Lung (tissue), 12 donors: ENCODE data around the gene CD1C. TPM values are rescaled to one million over a fixed set of nuclear protein-coding genes. Genes with fewer than 3 reads are reported as not detected.

ENCODE experiments used
- ATAC-seq: fragments of 200-7000 bp; cut with Tn5 transposase; one replicate; pipeline ENCODE4 v1.9.1; 2020; ENCODE audit warnings: moderate number of reproducible peaks; ENCODE audit not compliant: insufficient read depth, low FRiP score
- DNase-seq, 3 donors: peaks; one replicate each; pipeline ENCODE4 v3.0.0-alpha.2; 2013 to 2017
- H3K27ac ChIP-seq, 2 donors: one replicate each; pipeline ENCODE4 v1.5.1; 2013; ENCODE audit warnings: mild to moderate bottlenecking in 2 of 2, moderate library complexity in 2 of 2, control low read depth in 1 of 2, inconsistent platforms in 1 of 2, low read depth in 1 of 2, low read length in 1 of 2
- H3K27me3 ChIP-seq, 3 donors: one replicate each; pipeline ENCODE4 v1.5.1; 2013; ENCODE audit warnings: low read length in 2 of 3; ENCODE audit not compliant: control insufficient read depth in 3 of 3, insufficient read depth in 3 of 3
- H3K36me3 ChIP-seq, 4 donors: one replicate each; pipeline ENCODE4 v1.5.1; 2013; ENCODE audit warnings: low read length in 4 of 4, mild to moderate bottlenecking in 1 of 4, moderate library complexity in 1 of 4; ENCODE audit not compliant: control insufficient read depth in 4 of 4, insufficient read depth in 4 of 4
- H3K4me1 ChIP-seq, 5 donors: one replicate each; pipeline ENCODE4 v1.5.1; 2013; ENCODE audit warnings: low read length in 5 of 5, mild to moderate bottlenecking in 2 of 5, moderate library complexity in 1 of 5; ENCODE audit not compliant: control insufficient read depth in 5 of 5, insufficient read depth in 5 of 5
- H3K4me3 ChIP-seq: one replicate; pipeline ENCODE4 v1.5.1; 2013; ENCODE audit warnings: mild to moderate bottlenecking, control low read depth, moderate library complexity
- H3K9ac ChIP-seq, 2 donors: one replicate each; pipeline ENCODE4 v1.5.1; 2013; ENCODE audit warnings: low read length in 2 of 2, control low read depth in 1 of 2; ENCODE audit not compliant: insufficient read depth in 1 of 2
- H3K9me3 ChIP-seq, 4 donors: one replicate each; pipeline ENCODE4 v1.5.1; 2013; ENCODE audit warnings: low read length in 3 of 4, mild to moderate bottlenecking in 1 of 4, moderate library complexity in 1 of 4; ENCODE audit not compliant: control insufficient read depth in 4 of 4, insufficient read depth in 3 of 4
- WGBS, 2 donors: extraction: QIAGEN DNeasy Blood & Tissue Kit; methylation state at CpG; one replicate each; pipeline ENCODE4 v1.1.7; 2013; 5-methylcytosine and 5-hydroxymethylcytosine counted together
- polyA plus RNA-seq, 2 donors: library from polyadenylated mRNA; stranded (reverse); fragments of 200-250 nt; gene quantifications; one replicate each; pipeline ENCODE4 v1.2.1, GENCODE V29; 2013
- total RNA-seq, 2 donors: library from RNA; depleted of rRNA in 1 of 2; stranded (reverse); fragments of >200 nt in 1 of 2; gene quantifications; one replicate each; pipeline ENCODE4 v1.2.1, GENCODE V29; 2014 to 2021
- TF ChIP-seq, protein P1 (sequence below): IDR thresholded peaks from 2 replicates; pipeline ENCODE4 v1.5.1; 2012; ENCODE audit warnings: mild to moderate bottlenecking; ENCODE audit errors: control extremely low read depth, extremely low read depth
- donor health status: control.
- donor health status: control.
- donor health status: Bipolar disorder and iron deficiency.
- donor health status: healthy.
- donor health status: DM: yes; HTN: yes; CAD: no.

Gene CD1C
- total and polyA plus RNA-seq, 4 donors: 0.92 to 2.3 (median 1.8) TPM

GRCh38 chr1:158290321-158290844 is 660 bp downstream of the CD1C start:
- no peak for DNase-seq
- 38 to 59% methylated on average over 5 of the region's 5 CpGs for WGBS, 2 donors

GRCh38 chr1:158295791-158296190 is 6.1 kb downstream of the CD1C start:
- H3K9ac ChIP-seq: no peak overlapping the region
- TF ChIP-seq, protein P1, sequence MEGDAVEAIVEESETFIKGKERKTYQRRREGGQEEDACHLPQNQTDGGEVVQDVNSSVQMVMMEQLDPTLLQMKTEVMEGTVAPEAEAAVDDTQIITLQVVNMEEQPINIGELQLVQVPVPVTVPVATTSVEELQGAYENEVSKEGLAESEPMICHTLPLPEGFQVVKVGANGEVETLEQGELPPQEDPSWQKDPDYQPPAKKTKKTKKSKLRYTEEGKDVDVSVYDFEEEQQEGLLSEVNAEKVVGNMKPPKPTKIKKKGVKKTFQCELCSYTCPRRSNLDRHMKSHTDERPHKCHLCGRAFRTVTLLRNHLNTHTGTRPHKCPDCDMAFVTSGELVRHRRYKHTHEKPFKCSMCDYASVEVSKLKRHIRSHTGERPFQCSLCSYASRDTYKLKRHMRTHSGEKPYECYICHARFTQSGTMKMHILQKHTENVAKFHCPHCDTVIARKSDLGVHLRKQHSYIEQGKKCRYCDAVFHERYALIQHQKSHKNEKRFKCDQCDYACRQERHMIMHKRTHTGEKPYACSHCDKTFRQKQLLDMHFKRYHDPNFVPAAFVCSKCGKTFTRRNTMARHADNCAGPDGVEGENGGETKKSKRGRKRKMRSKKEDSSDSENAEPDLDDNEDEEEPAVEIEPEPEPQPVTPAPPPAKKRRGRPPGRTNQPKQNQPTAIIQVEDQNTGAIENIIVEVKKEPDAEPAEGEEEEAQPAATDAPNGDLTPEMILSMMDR: no peak
- no peak overlapping the region for H3K27ac ChIP-seq
- 92 to 96% methylated on average over 2 of the region's 2 CpGs for WGBS, 2 donors
- H3K36me3 ChIP-seq: no peaks in the 10 kb centered on the region
- no peak overlapping the region for H3K4me3 ChIP-seq
- H3K4me1 ChIP-seq: no peaks in the 10 kb centered on the region
- H3K9me3 ChIP-seq: peaks cover 0 to 7% (median 1%) of the 10 kb centered on the region in 4 donors
- no peaks in the 10 kb centered on the region for H3K27me3 ChIP-seq
- ATAC-seq: no peak
- DNase-seq: no peak

More at GRCh38 chr1:158290321-158290844, 660 bp downstream of the CD1C start:
- no peaks in the 10 kb centered on the region for H3K27me3 ChIP-seq
- no peak overlapping the region for H3K4me3 ChIP-seq
- H3K9ac ChIP-seq: no peak overlapping the region
- H3K4me1 ChIP-seq: no peaks in the 10 kb centered on the region
- no peaks in the 10 kb centered on the region for H3K36me3 ChIP-seq
- H3K27ac ChIP-seq: no peak overlapping the region
- H3K9me3 ChIP-seq: no peaks in the 10 kb centered on the region
- no peak for ATAC-seq
- TF ChIP-seq, protein P1: no peak

DNA sequence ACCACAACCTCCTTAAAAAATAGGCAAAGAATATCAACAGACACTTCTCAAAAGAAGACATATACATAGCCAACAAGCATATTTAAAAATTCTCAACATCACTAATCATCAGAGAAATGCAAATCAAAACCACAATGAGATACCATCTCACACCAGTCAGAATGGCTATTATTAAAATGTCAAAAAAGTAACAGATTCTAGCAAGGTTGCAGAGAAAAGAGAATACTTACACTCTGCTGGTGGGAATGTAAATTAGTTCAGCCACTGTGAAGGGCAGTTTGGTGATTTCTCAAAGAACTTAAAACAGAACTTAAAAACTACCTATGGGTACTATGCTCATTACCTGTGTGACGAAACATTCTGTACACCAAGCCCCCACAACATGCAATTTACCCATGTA is 20.9 kb downstream of the CD1C start:
- Histone ChIP-seq H3K9me3 (no peaks in the 10 kb centered on the region), H3K36me3 (no peaks in the 10 kb centered on the region), H3K9ac (no peak overlapping the region), H3K27me3 (no peaks in the 10 kb centered on the region), H3K4me3 (no peak overlapping the region), H3K27ac (no peak overlapping the region), H3K4me1 (no peaks in the 10 kb centered on the region)
- 91% methylated on average over 1 of the region's 1 CpG for WGBS, 2 donors
- TF ChIP-seq, protein P1: no peak
- ATAC-seq (no peak), DNase-seq (no peak)

GRCh38 chr1:158311066-158311465 is 21.3 kb downstream of the CD1C start:
- Histone ChIP-seq H3K27ac (no peak overlapping the region), H3K4me3 (no peak overlapping the region), H3K27me3 (no peaks in the 10 kb centered on the region), H3K4me1 (no peaks in the 10 kb centered on the region), H3K36me3 (no peaks in the 10 kb centered on the region), H3K9ac (no peak overlapping the region), H3K9me3 (no peaks in the 10 kb centered on the region)
- ATAC-seq: no peak
- TF ChIP-seq, protein P1: no peak
- 77 to 90% methylated on average over 2 of the region's 2 CpGs for WGBS, 2 donors
- no peak for DNase-seq
